HepG2 (cell line): ENCODE data around the gene RRP8. TPM values are rescaled to one million over a fixed set of nuclear protein-coding genes. Genes with fewer than 3 reads are reported as not detected.

Source experiments
- ATAC-seq: fragments of 200-7000 bp; cut with Tn5 transposase; 3 replicates; pipeline ENCODE4 v1.9.1; 2020; ENCODE audit warnings: mild to moderate bottlenecking, moderate library complexity
- BruUV-seq: library from RNA; stranded (reverse); fragments of 400-500 nt; replicated peaks from 2 replicates; lab custom pipeline; 2021; lab: Mats Ljungman, UMichigan
- CTCF ChIA-PET: fragments of 300-600 bp; formaldehyde crosslinking; extraction: SDS; loops from one replicate; lab custom pipeline; 2021; ENCODE audit warnings: low total read pairs, inconsistent platforms, low intra/inter-chr PET ratio; lab: Yijun Ruan, JAX
- POLR2A ChIA-PET: fragments of 350-600 bp; sonication (Branson Sonifier 250); formaldehyde crosslinking; loops from one replicate; lab custom pipeline; 2020; ENCODE audit warnings: antibody characterized with exemption, inconsistent platforms; lab: Yijun Ruan, JAX
- DNase-seq: peaks from one replicate; pipeline ENCODE4 v3.0.0-alpha.2; 2015; ENCODE audit warnings: low spot score
- FAIRE-seq: peaks from 3 replicates; lab custom pipeline; 2011; peaks lifted over from hg19 to GRCh38; lab: Jason Lieb, UNC
- H2AFZ ChIP-seq: one replicate; pipeline ENCODE4 v1.6.1; 2011; ENCODE audit warnings: low read length, inconsistent platforms
- H3K27ac ChIP-seq: fragments of 300-600 bp; 3 replicates; pipeline ENCODE4 v1.8.0; 2011; ENCODE audit warnings: mixed run types, mild to moderate bottlenecking, mixed read lengths, low read length, inconsistent platforms; ENCODE audit not compliant: insufficient read depth; ENCODE audit errors: extremely low read length
- H3K27me3 ChIP-seq, 2 experiments: fragments of 200-600 bp in 1 of 2; 2 replicates in 1 of 2; 3 replicates in 1 of 2; pipeline versions ENCODE4 v1.6.0 to v1.8.0; 2011; ENCODE audit warnings: low read length in 2 of 2, mild to moderate bottlenecking in 2 of 2, moderate library complexity in 2 of 2, inconsistent platforms in 1 of 2; ENCODE audit not compliant: insufficient read depth in 2 of 2, control insufficient read depth in 1 of 2
- H3K36me3 ChIP-seq, 2 experiments: fragments of 200-600 bp in 1 of 2; replicated peaks in 1 of 2; 2 replicates in 1 of 2; 3 replicates in 1 of 2; pipeline versions ENCODE4 v1.5.1 to v1.8.0; 2011; ENCODE audit warnings: low read length in 2 of 2, inconsistent platforms in 1 of 2; ENCODE audit not compliant: insufficient read depth in 2 of 2, control insufficient read depth in 1 of 2
- H3K4me1 ChIP-seq: 2 replicates; pipeline ENCODE4 v1.5.1; 2012; ENCODE audit warnings: low read length, inconsistent platforms; ENCODE audit not compliant: insufficient read depth
- H3K4me2 ChIP-seq: 2 replicates; pipeline ENCODE4 v1.6.0; 2011; ENCODE audit warnings: low read depth, low read length, inconsistent platforms
- H3K4me3 ChIP-seq, 3 experiments: fragments of 200-600 bp in 1 of 3; sonication (generic), shearing (Covaris generic) in 1 of 3; replicated peaks in 1 of 3; 2 replicates each; pipeline ENCODE4 v1.5.1; 2011 to 2016; ENCODE audit warnings: low read length in 3 of 3, inconsistent platforms in 2 of 3, low read depth in 2 of 3, mild to moderate bottlenecking in 2 of 3, control low read depth in 1 of 3, mixed read lengths in 1 of 3; ENCODE audit not compliant: insufficient read depth in 1 of 3
- H3K79me2 ChIP-seq: one replicate; pipeline ENCODE4 v1.6.1; 2011; ENCODE audit warnings: low read length, inconsistent platforms; ENCODE audit not compliant: insufficient read depth
- H3K9ac ChIP-seq: 2 replicates; pipeline ENCODE4 v1.6.0; 2011; ENCODE audit warnings: mild to moderate bottlenecking, low read depth, low read length, inconsistent platforms; ENCODE audit not compliant: insufficient read depth
- H3K9me3 ChIP-seq: 2 replicates; pipeline ENCODE4 v1.5.1; 2012; ENCODE audit warnings: mild to moderate bottlenecking, low read length
- H4K20me1 ChIP-seq: 2 replicates; pipeline ENCODE4 v1.6.0; 2011; ENCODE audit warnings: inconsistent platforms, mild to moderate bottlenecking, low read length, moderate library complexity; ENCODE audit not compliant: insufficient read depth
- AGO2 ChIP-seq: fragments of 200-400 bp; formaldehyde crosslinking; optimal IDR thresholded peaks from 2 replicates; pipeline ENCODE3; 2017; ENCODE audit warnings: mild to moderate bottlenecking, low read depth, low read length, moderate library complexity
- EP300 ChIP-seq, 3 experiments: sonication (generic) in 1 of 3; formaldehyde crosslinking in 1 of 3; IDR thresholded peaks; 2 replicates each; pipeline versions ENCODE4 v1.5.1 to v1.6.1; 2011 to 2020; ENCODE audit warnings: low read depth in 2 of 3, low read length in 2 of 3, borderline replicate concordance in 1 of 3, improper control_type of control experiment in 1 of 3, mild to moderate bottlenecking in 1 of 3, missing genetic modification reagents in 1 of 3, moderate library complexity in 1 of 3
- MZF1 ChIP-seq: sonication (generic); formaldehyde crosslinking; IDR thresholded peaks from 2 replicates; pipeline ENCODE4 v1.8.1; 2023; ENCODE audit warnings: mild to moderate bottlenecking, missing genetic modification reagents, borderline replicate concordance
- NFIC ChIP-seq: IDR thresholded peaks from 2 replicates; pipeline ENCODE4 v1.6.1; 2012; ENCODE audit warnings: mild to moderate bottlenecking, low read length, inconsistent platforms
- SMC3 ChIP-seq: IDR thresholded peaks from 2 replicates; pipeline ENCODE4 v1.6.1; 2011; ENCODE audit warnings: low read length, improper control_type of control experiment
- TCF7 ChIP-seq: sonication (generic); IDR thresholded peaks from 2 replicates; pipeline ENCODE4 v1.6.1; 2016; ENCODE audit warnings: antibody characterized with exemption, low read depth
- ZNF879 ChIP-seq: sonication (generic); formaldehyde crosslinking; IDR thresholded peaks from 2 replicates; pipeline ENCODE4 v1.8.1; 2023; ENCODE audit warnings: missing genetic modification reagents
- WGBS: methylation state at CpG from one replicate; pipeline ENCODE4 v1.1.6; 2017; ENCODE audit warnings: low lambda C conversion rate; 5-methylcytosine and 5-hydroxymethylcytosine counted together
- in situ Hi-C: cut with HindIII; loops from 2 replicates; pipeline ENCODE4 v1.10.0; 2017; ENCODE audit warnings: low pct_unique_long_range_greater_than_20kb; ENCODE audit not compliant: extremely low pct_ligation_motif_present
- intact Hi-C: fragments of 100-400 bp; cut with micrococcal nuclease; formaldehyde crosslinking; loops from one replicate; pipeline ENCODE4 v1.10.0; 2022; ENCODE audit not compliant: unreplicated experiment
- polyA plus RNA-seq, 8 experiments: library from polyadenylated mRNA; depleted of rRNA in 3 of 8; stranded (reverse) in 7 of 8; unstranded in 1 of 8; fragments of >200 nt; fragmentation: Illumina TruSeq in 4 of 8; extraction: Trizol in 4 of 8; gene quantifications; 2 replicates each; pipeline versions ENCODE4 v1.2.1 to v1.2.3, GENCODE V29; 2011 to 2016; ENCODE audit warnings: low read depth in 4 of 8, missing spikeins in 1 of 8, mixed read lengths in 1 of 8; ENCODE audit not compliant: insufficient read depth in 1 of 8
- total RNA-seq, 5 experiments: library from RNA; depleted of rRNA; stranded (reverse); fragments of >200 nt; fragmentation: Illumina TruSeq; extraction: Trizol; gene quantifications; 2 replicates each; pipeline ENCODE4 v1.2.3, GENCODE V29; 2016; ENCODE audit warnings: low read depth in 1 of 5
- TF ChIP-seq, protein P1 (sequence below): sonication (generic); formaldehyde crosslinking; IDR thresholded peaks from 2 replicates; pipeline ENCODE4 v1.5.1; 2020; ENCODE audit warnings: mild to moderate bottlenecking, missing genetic modification reagents, moderate library complexity
- TF ChIP-seq, protein P2 (sequence below): IDR thresholded peaks from 2 replicates; pipeline ENCODE4 v1.6.1; 2012; ENCODE audit warnings: low read length, improper control_type of control experiment

Gene RRP8
- total and polyA plus RNA-seq, 2 of the 13 experiments (the other 11 are each of a cell fraction or from before 2014, with no cell fraction given): 7.2 to 21.6 TPM

- Histone ChIP-seq H3K4me3 (no peak overlapping the region), H4K20me1 (no peaks in the 10 kb centered on the region), H3K4me1 (no peaks in the 10 kb centered on the region), H2AFZ (no peak overlapping the region), H3K9ac (no peak overlapping the region), H3K36me3 (no peaks in the 10 kb centered on the region), H3K27me3 (no peaks in the 10 kb centered on the region), H3K9me3 (no peaks in the 10 kb centered on the region), H3K27ac (no peak overlapping the region), H3K79me2 (no peaks in the 10 kb centered on the region), H3K4me2 (no peak overlapping the region)
- TF ChIP-seq MZF1 (CRISPR knock-in tag) (no peak), AGO2 (peak; percentile 22)
- ATAC-seq (no peak), DNase-seq (no peak), FAIRE-seq (no peak)
- WGBS: 95% methylated on average over 49 of the region's 62 CpGs
- intact Hi-C loops (no loop called here), in situ Hi-C loops (no loop called here)
- no TSS peak for BruUV-seq
- ChIA-PET CTCF (no interaction called here), POLR2A (no interaction called here)
Measured at GRCh38 chr11:6570691-6571427, 32.6 kb downstream of the RRP8 start.

DNA sequence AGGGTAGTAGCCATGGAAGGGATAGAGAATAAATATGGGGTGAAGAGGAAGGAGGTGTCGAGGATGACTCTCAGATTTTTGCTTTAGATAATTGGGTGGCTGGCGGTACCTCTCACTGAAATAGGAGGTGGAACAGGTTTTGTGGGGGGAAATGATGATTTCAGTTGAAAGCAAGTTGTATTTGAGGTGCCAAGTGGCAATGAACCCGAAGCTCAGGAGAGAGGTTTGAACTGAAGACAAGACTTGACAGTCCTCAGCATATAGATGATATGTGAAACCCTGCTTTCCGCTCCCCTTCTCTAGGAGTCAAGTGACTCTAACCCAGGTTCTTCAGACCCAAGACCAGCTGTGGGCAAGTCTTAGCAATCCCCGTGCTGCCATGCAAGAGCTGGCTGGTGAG is 33.7 kb downstream of the RRP8 start:
- H4K20me1 ChIP-seq: no peaks in the 10 kb centered on the region
- ATAC-seq (no peak), DNase-seq (no peak), FAIRE-seq (no peak)
- CTCF ChIA-PET: no interaction called here
- no peak for TF ChIP-seq ZNF879 (CRISPR knock-in tag)
- no peak for TF ChIP-seq EP300 (IDR thresholded peaks at IDR 0.05; ENCODE audit: low read depth in 2 of 2, low read length in 2 of 2)
- no peak for TF ChIP-seq EP300 (CRISPR knock-in tag; IDR thresholded peaks at IDR 0.05; ENCODE audit: borderline replicate concordance)
- TF ChIP-seq TCF7: no peak
- TF ChIP-seq, protein P1, sequence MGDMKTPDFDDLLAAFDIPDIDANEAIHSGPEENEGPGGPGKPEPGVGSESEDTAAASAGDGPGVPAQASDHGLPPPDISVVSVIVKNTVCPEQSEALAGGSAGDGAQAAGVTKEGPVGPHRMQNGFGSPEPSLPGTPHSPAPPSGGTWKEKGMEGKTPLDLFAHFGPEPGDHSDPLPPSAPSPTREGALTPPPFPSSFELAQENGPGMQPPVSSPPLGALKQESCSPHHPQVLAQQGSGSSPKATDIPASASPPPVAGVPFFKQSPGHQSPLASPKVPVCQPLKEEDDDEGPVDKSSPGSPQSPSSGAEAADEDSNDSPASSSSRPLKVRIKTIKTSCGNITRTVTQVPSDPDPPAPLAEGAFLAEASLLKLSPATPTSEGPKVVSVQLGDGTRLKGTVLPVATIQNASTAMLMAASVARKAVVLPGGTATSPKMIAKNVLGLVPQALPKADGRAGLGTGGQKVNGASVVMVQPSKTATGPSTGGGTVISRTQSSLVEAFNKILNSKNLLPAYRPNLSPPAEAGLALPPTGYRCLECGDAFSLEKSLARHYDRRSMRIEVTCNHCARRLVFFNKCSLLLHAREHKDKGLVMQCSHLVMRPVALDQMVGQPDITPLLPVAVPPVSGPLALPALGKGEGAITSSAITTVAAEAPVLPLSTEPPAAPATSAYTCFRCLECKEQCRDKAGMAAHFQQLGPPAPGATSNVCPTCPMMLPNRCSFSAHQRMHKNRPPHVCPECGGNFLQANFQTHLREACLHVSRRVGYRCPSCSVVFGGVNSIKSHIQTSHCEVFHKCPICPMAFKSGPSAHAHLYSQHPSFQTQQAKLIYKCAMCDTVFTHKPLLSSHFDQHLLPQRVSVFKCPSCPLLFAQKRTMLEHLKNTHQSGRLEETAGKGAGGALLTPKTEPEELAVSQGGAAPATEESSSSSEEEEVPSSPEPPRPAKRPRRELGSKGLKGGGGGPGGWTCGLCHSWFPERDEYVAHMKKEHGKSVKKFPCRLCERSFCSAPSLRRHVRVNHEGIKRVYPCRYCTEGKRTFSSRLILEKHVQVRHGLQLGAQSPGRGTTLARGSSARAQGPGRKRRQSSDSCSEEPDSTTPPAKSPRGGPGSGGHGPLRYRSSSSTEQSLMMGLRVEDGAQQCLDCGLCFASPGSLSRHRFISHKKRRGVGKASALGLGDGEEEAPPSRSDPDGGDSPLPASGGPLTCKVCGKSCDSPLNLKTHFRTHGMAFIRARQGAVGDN: no peak
- TF ChIP-seq, protein P2, sequence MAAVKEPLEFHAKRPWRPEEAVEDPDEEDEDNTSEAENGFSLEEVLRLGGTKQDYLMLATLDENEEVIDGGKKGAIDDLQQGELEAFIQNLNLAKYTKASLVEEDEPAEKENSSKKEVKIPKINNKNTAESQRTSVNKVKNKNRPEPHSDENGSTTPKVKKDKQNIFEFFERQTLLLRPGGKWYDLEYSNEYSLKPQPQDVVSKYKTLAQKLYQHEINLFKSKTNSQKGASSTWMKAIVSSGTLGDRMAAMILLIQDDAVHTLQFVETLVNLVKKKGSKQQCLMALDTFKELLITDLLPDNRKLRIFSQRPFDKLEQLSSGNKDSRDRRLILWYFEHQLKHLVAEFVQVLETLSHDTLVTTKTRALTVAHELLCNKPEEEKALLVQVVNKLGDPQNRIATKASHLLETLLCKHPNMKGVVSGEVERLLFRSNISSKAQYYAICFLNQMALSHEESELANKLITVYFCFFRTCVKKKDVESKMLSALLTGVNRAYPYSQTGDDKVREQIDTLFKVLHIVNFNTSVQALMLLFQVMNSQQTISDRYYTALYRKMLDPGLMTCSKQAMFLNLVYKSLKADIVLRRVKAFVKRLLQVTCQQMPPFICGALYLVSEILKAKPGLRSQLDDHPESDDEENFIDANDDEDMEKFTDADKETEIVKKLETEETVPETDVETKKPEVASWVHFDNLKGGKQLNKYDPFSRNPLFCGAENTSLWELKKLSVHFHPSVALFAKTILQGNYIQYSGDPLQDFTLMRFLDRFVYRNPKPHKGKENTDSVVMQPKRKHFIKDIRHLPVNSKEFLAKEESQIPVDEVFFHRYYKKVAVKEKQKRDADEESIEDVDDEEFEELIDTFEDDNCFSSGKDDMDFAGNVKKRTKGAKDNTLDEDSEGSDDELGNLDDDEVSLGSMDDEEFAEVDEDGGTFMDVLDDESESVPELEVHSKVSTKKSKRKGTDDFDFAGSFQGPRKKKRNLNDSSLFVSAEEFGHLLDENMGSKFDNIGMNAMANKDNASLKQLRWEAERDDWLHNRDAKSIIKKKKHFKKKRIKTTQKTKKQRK: no peak
- TF ChIP-seq SMC3: no peak
- TF ChIP-seq NFIC: no peak
- H3K4me1 ChIP-seq: no peaks in the 10 kb centered on the region
- no peaks in the 10 kb centered on the region for H3K9me3 ChIP-seq
- H3K27ac ChIP-seq: no peak overlapping the region
- no TSS peak for BruUV-seq
- POLR2A ChIA-PET: no interaction called here
- in situ Hi-C loops (no loop called here), intact Hi-C loops (no loop called here)
- no peak overlapping the region for H2AFZ ChIP-seq
- H3K4me2 ChIP-seq: no peak overlapping the region
- 74% methylated on average over 4 of the region's 5 CpGs for WGBS
- H3K9ac ChIP-seq: no peak overlapping the region
- no peaks in the 10 kb centered on the region for H3K79me2 ChIP-seq
- H3K36me3 ChIP-seq: no peaks in the 10 kb centered on the region
- no peaks in the 10 kb centered on the region for H3K27me3 ChIP-seq
- no peak overlapping the region for H3K4me3 ChIP-seq
